Sigmoid colon (tissue), 4 donors: ENCODE measurements around the gene SHOC1.

Source experiments
- POLR2A ChIP-seq, 2 donors: fragments of 450-650 bp; IDR thresholded peaks; one replicate each; pipeline ENCODE4 v1.6.1; 2016; ENCODE audit warnings: antibody characterized with exemption in 2 of 2, mild to moderate bottlenecking in 2 of 2, moderate library complexity in 2 of 2
- POLR2AphosphoS5 ChIP-seq, 4 donors: sonication (generic); formaldehyde crosslinking; IDR thresholded peaks; one replicate each; pipeline ENCODE4 v1.6.1; 2017; ENCODE audit warnings: antibody characterized with exemption in 4 of 4
- TF ChIP-seq, protein P1 (sequence below), 4 experiments: fragments of 450-650 bp in 3 of 4; fragments of 200-600 bp in 1 of 4; IDR thresholded peaks; one replicate each; pipeline ENCODE4 v1.5.1; 2016 to 2019; ENCODE audit warnings: antibody characterized with exemption in 4 of 4, mild to moderate bottlenecking in 3 of 4, moderate library complexity in 2 of 4

DNA sequence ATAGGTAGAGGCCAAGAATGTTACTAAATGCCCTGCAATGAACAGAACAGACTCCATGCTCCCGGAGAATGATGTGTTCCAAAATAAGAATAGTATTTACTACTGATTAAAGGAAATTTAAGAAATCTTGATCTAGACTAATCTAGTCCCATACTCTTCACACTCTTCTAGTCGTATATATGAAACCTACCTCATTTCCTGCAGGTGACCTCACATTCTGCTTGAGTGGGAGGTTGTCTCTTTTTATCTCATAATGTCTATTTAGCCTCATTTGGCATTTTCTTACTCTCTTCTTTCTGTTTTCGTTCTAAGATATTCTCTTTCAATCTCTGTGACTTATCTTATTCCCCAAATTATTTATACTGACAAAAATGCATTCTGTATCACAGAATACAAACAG, 9.2 kb upstream of the SHOC1 start:
- TF ChIP-seq POLR2AphosphoS5 (IDR thresholded peaks at IDR 0.05) (no peak), POLR2A (IDR thresholded peaks at IDR 0.05) (no peak)
- TF ChIP-seq, protein P1, sequence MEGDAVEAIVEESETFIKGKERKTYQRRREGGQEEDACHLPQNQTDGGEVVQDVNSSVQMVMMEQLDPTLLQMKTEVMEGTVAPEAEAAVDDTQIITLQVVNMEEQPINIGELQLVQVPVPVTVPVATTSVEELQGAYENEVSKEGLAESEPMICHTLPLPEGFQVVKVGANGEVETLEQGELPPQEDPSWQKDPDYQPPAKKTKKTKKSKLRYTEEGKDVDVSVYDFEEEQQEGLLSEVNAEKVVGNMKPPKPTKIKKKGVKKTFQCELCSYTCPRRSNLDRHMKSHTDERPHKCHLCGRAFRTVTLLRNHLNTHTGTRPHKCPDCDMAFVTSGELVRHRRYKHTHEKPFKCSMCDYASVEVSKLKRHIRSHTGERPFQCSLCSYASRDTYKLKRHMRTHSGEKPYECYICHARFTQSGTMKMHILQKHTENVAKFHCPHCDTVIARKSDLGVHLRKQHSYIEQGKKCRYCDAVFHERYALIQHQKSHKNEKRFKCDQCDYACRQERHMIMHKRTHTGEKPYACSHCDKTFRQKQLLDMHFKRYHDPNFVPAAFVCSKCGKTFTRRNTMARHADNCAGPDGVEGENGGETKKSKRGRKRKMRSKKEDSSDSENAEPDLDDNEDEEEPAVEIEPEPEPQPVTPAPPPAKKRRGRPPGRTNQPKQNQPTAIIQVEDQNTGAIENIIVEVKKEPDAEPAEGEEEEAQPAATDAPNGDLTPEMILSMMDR (IDR thresholded peaks at IDR 0.05) = no peak
